ENCODE measurements around the gene PKP3. TPM values are rescaled to one million over a fixed set of nuclear protein-coding genes. Genes with fewer than 3 reads are reported as not detected.

The PKP3 gene
- total and polyA plus RNA-seq, 2 donors (not counting 1 experiment from before 2014, with no cell fraction given): 0.78 TPM; not detected in 1

DNA sequence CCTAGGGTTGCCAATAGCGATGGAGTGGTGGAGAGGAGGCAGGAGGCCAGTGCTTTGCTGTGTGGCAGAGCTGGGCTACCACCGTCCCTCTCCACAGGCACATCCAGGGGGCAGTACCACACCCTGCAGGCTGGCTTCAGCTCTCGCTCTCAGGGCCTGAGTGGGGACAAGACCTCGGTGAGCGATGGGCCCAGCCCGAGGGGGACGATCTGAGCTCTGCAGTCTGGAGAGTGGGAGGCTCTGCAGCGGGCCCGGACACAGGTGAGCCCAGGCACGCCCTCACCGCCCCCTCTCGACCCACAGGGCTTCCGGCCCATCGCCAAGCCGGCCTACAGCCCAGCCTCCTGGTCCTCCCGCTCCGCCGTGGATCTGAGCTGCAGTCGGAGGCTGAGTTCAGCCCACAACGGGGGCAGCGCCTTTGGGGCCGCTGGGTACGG, 2.5 kb downstream of the PKP3 start:
- Mint-ChIP-seq H3K4me3 (peak overlapping the region; percentile 57), H3K9me3 (ENCODE audit: insufficient read depth) (no peaks in the 10 kb centered on the region), H3K27ac (no peak overlapping the region), H3K4me1 (peaks cover 3% of the 10 kb centered on the region), H3K27me3 (no peaks in the 10 kb centered on the region)
- H3K27ac ChIP-seq (ENCODE audit: low read length in 2 of 2): no peak overlapping the region
- intact Hi-C loops (cut with micrococcal nuclease): no loop called here
- H3K9me3 ChIP-seq (ENCODE audit: control extremely low read depth in 1 of 3, control insufficient read depth in 2 of 3, insufficient read depth in 1 of 3, low read length in 2 of 3): peaks cover 0 to 4% (median 0%) of the 10 kb centered on the region in 3 donors
- ChIA-PET CTCF (interaction anchor here (0.6 to 2.3 kb wide), 7 partner anchors 10 to 154 kb away, joined by 3 to 11 read pairs (median 3); no protein-coding TSS in a partner anchor), POLR2A (interaction anchor here (0.7 to 1.1 kb wide), 2 partner anchors 10 to 129 kb away, joined by 5 to 7 read pairs; no protein-coding TSS in a partner anchor)
- peak; percentile 45 for DNase-seq
- peak overlapping the region; percentile 71 for H2AFZ ChIP-seq (ENCODE audit: insufficient read depth, low read depth, low read length, poor library complexity, severe bottlenecking)
- ATAC-seq (ENCODE audit: low read depth): peak; percentile 25
- H3K36me3 ChIP-seq (replicated peaks in 1 of 2; ENCODE audit: control extremely low read depth in 1 of 2, control insufficient read depth in 1 of 2, extremely low read depth in 1 of 2, insufficient read depth in 2 of 2, low read length in 1 of 2): no peaks in the 10 kb centered on the region
- H3K79me2 ChIP-seq (ENCODE audit: control insufficient read depth, insufficient read depth, low read length): no peaks in the 10 kb centered on the region
- peaks cover 12 to 15% of the 10 kb centered on the region in 2 donors for H3K4me1 ChIP-seq (ENCODE audit: control insufficient read depth in 2 of 2, insufficient read depth in 2 of 2, low read length in 2 of 2)
- H3K4me2 ChIP-seq (replicated peaks; ENCODE audit: low read depth, low read length, poor library complexity, severe bottlenecking): peak overlapping the region; percentile 89
- peaks cover 0 to 13% (median 0%) of the 10 kb centered on the region in 4 experiments for H3K27me3 ChIP-seq (replicated peaks in 1 of 4; ENCODE audit: control extremely low read depth in 1 of 4, control insufficient read depth in 3 of 4, insufficient read depth in 4 of 4, low read length in 3 of 4)
- peak overlapping the region in 4 of 5 experiments; percentile 33 to 56 (median 53) for H3K4me3 ChIP-seq (ENCODE audit: control extremely low read depth in 1 of 5, extremely low read depth in 1 of 5, insufficient read depth in 1 of 5, low read depth in 2 of 5, low read length in 4 of 5)
- H4K20me1 ChIP-seq (ENCODE audit: control insufficient read depth, insufficient read depth, low read length, poor library complexity, severe bottlenecking): no peaks in the 10 kb centered on the region
- WGBS (ENCODE audit: insufficient coverage): 47% methylated on average over 23 of the region's 23 CpGs
- H3K9ac ChIP-seq (ENCODE audit: low read length): peak overlapping the region; percentile 56
- no peak for TF ChIP-seq EZH2 (IDR thresholded peaks at IDR 0.05; ENCODE audit: borderline replicate concordance, insufficient read depth, low read depth, low read length, poor library complexity, severe bottlenecking)
- TF ChIP-seq, protein P1, sequence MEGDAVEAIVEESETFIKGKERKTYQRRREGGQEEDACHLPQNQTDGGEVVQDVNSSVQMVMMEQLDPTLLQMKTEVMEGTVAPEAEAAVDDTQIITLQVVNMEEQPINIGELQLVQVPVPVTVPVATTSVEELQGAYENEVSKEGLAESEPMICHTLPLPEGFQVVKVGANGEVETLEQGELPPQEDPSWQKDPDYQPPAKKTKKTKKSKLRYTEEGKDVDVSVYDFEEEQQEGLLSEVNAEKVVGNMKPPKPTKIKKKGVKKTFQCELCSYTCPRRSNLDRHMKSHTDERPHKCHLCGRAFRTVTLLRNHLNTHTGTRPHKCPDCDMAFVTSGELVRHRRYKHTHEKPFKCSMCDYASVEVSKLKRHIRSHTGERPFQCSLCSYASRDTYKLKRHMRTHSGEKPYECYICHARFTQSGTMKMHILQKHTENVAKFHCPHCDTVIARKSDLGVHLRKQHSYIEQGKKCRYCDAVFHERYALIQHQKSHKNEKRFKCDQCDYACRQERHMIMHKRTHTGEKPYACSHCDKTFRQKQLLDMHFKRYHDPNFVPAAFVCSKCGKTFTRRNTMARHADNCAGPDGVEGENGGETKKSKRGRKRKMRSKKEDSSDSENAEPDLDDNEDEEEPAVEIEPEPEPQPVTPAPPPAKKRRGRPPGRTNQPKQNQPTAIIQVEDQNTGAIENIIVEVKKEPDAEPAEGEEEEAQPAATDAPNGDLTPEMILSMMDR (IDR thresholded peaks at IDR 0.05): no peak

DNA sequence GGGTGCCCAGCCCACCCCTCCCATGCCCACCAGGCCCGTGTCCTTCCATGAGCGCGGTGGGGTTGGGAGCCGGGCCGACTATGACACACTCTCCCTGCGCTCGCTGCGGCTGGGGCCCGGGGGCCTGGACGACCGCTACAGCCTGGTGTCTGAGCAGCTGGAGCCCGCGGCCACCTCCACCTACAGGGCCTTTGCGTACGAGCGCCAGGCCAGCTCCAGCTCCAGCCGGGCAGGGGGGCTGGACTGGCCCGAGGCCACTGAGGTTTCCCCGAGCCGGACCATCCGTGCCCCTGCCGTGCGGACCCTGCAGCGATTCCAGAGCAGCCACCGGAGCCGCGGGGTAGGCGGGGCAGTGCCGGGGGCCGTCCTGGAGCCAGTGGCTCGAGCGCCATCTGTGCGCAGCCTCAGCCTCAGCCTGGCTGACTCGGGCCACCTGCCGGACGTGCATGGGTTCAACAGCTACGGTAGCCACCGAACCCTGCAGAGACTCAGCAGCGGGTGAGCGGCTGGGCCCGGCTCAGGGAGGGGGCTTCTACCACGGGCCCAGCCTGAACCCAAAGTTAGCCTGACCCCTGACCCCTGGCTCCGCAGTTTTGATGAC, 3.0 kb downstream of the PKP3 start:
- Histone ChIP-seq H4K20me1 (ENCODE audit: control insufficient read depth, insufficient read depth, low read length, poor library complexity, severe bottlenecking) (no peaks in the 10 kb centered on the region), H3K9me3 (ENCODE audit: control extremely low read depth in 1 of 3, control insufficient read depth in 2 of 3, insufficient read depth in 1 of 3, low read length in 2 of 3) (peaks cover 0 to 4% (median 0%) of the 10 kb centered on the region in 3 donors), H3K27me3 (replicated peaks in 1 of 4; ENCODE audit: control extremely low read depth in 1 of 4, control insufficient read depth in 3 of 4, insufficient read depth in 4 of 4, low read length in 3 of 4) (peaks cover 0 to 9% (median 0%) of the 10 kb centered on the region in 4 experiments), H3K4me2 (replicated peaks; ENCODE audit: low read depth, low read length, poor library complexity, severe bottlenecking) (peak overlapping the region; percentile 89), H2AFZ (ENCODE audit: insufficient read depth, low read depth, low read length, poor library complexity, severe bottlenecking) (peak overlapping the region; percentile 71), H3K4me1 (ENCODE audit: control insufficient read depth in 2 of 2, insufficient read depth in 2 of 2, low read length in 2 of 2) (peaks cover 12 to 15% of the 10 kb centered on the region in 2 donors), H3K79me2 (ENCODE audit: control insufficient read depth, insufficient read depth, low read length) (no peaks in the 10 kb centered on the region), H3K36me3 (replicated peaks in 1 of 2; ENCODE audit: control extremely low read depth in 1 of 2, control insufficient read depth in 1 of 2, extremely low read depth in 1 of 2, insufficient read depth in 2 of 2, low read length in 1 of 2) (no peaks in the 10 kb centered on the region), H3K4me3 (ENCODE audit: control extremely low read depth in 1 of 5, extremely low read depth in 1 of 5, insufficient read depth in 1 of 5, low read depth in 2 of 5, low read length in 4 of 5) (peak overlapping the region in 4 of 5 experiments; percentile 33 to 56 (median 53)), H3K27ac (ENCODE audit: low read length in 2 of 2) (no peak overlapping the region), H3K9ac (ENCODE audit: low read length) (peak overlapping the region; percentile 56)
- Mint-ChIP-seq H3K27me3 (no peaks in the 10 kb centered on the region), H3K4me3 (peak overlapping the region; percentile 57), H3K9me3 (ENCODE audit: insufficient read depth) (no peaks in the 10 kb centered on the region), H3K4me1 (peaks cover 3% of the 10 kb centered on the region), H3K27ac (no peak overlapping the region)
- DNase-seq (peak; percentile 78), ATAC-seq (ENCODE audit: low read depth) (peak; percentile 96)
- 32% methylated on average over 43 of the region's 43 CpGs for WGBS (ENCODE audit: insufficient coverage)
- ChIA-PET POLR2A (interaction anchor here (0.7 to 1.1 kb wide), 2 partner anchors 10 to 130 kb away, joined by 5 to 7 read pairs; no protein-coding TSS in a partner anchor), CTCF (interaction anchor here (0.6 to 2.3 kb wide), 7 partner anchors 10 to 154 kb away, joined by 3 to 11 read pairs (median 3); no protein-coding TSS in a partner anchor)
- TF ChIP-seq, protein P1 (IDR thresholded peaks at IDR 0.05): peak; percentile 25
- TF ChIP-seq EZH2 (IDR thresholded peaks at IDR 0.05; ENCODE audit: borderline replicate concordance, insufficient read depth, low read depth, low read length, poor library complexity, severe bottlenecking): no peak
- intact Hi-C loops (cut with micrococcal nuclease): no loop called here
